NK-92 (cell line): ENCODE data around the gene PDE4D.

Experiments used
- DNase-seq: peaks from one replicate; lab custom pipeline; 2025; ENCODE audit not compliant: unreplicated experiment; lab: John Stamatoyannopoulos, UW

PDE4D gene

GRCh38 chr5:59529239-59529638, 364.3 kb downstream of the PDE4D start:
- DNase-seq = no peak

GRCh38 chr5:59528202-59528862, 365.2 kb downstream of the PDE4D start:
- no peak for DNase-seq

GRCh38 chr5:59525957-59526356, 367.6 kb downstream of the PDE4D start:
- DNase-seq = no peak

- no peak for DNase-seq
These were observed 368.2 kb downstream of the PDE4D start for GRCh38 chr5:59525311-59525710.

DNA sequence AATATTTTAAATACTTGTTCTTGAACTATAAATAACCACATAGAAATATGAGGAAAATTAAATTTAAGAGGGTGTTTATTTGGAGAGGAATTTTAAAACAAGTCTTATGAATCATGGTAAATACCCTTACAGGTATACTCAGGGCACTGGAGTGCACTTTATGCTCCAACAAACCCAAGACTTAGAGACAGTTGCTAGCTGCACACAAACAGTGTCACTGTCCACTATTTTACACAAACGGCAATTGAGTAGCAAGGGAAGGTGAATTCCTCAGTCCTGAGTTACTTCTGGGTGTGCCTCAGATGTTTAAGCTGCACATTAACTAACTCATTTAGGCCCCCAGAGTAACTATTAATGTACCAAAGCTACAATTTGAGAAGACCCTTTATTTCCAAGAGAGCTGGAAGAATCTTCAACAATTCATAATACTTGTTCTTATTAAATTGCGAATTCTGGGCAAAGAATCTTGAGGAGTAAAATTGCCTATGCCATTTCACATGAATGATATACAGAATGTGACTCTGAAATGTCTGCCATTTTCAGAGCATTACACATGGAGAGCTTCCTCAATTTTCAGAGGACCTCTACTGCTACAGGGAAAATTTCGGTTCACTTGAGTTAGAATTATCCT, 371.2 kb downstream of the PDE4D start:
- DNase-seq = no peak

- no peak for DNase-seq
These were observed 372.1 kb downstream of the PDE4D start for GRCh38 chr5:59521476-59521875.

- no peak for DNase-seq
These were observed 374.2 kb downstream of the PDE4D start for GRCh38 chr5:59519338-59519737.

GRCh38 chr5:59517926-59518585, 375.5 kb downstream of the PDE4D start:
- no peak for DNase-seq

GRCh38 chr5:59516161-59516560, 377.4 kb downstream of the PDE4D start:
- DNase-seq = no peak

DNA sequence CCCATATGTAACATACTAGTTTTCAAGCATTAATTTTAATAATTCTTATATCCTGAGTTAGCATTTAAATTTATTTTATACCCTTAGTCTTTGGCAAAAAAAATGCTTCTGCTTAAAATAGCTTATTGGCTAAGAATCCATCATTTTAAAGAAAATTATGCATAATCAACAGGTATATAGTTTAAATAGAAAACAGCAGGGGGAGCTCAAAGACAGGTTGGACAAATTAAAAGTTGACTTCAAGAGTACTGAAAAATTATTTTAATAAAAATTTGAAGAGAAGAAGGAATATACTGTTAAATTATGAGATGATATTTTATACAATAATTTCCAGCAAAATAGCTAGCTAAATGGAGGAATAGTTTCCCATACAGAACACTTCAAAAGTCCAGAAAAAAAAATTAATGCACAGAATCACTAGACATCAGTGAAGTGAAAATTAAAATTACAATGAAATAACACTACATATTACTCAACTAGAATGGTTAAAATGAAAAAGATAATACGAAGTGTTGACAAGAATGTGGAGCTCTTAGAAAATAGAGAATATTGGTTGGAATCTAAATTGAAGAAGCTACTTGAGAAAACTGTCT, 387.1 kb downstream of the PDE4D start:
- no peak for DNase-seq

DNA sequence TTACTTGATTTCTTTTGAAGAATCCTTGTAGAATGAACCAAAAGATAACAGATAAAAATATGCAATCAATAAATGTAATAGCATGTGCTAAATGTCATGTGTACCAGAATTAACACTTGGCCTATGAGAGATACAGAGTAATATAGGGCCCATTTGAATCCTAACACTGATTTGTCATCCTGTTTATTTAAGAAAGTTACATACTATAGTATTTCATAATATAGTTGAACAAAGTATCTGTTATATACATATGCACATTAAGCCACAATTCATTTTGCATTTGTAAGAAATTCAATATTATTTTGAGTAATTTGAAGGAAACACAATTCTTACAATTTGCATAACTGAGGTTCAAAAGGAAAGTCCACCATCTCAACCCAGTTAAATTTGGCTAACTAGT, 389.5 kb downstream of the PDE4D start:
- no peak for DNase-seq

DNA sequence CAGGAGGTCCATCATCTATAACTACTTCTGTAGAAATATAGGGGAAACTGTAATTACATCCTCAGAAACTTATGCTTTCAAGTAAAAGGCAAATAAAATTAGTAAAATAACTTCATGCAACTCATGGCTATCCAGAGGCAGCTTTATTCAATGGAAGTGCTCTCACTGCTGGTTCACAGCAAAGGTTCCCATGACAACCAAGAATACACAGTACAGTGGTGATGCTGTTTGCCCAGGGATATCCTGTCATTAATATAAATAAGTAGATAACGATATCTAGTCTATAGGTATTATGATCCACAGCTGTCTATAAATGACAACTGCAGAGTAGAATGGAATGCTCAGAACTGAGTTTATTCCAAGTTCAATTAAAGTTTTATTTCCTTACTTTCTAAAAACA, 390.3 kb downstream of the PDE4D start:
- DNase-seq = no peak

GRCh38 chr5:59501316-59501715, 392.2 kb downstream of the PDE4D start:
- no peak for DNase-seq

DNA sequence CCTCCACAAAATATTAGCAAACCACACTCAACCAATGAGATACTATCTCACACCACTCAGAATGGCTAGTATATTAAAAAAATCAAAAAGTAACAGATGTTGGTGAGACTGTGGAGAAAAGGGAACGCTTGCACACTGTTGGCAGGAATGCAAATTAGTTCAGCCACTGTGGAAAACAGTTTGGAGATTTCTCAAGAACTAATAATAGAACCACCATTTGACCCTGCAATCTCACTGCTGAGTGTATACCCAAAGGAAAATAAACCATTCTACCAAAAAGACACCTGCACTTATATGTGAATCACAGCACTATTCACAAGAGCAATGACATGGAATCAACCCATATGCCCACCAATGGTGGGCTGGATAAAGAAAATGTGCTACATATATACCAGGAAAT, 393.5 kb downstream of the PDE4D start:
- DNase-seq = no peak

DNA sequence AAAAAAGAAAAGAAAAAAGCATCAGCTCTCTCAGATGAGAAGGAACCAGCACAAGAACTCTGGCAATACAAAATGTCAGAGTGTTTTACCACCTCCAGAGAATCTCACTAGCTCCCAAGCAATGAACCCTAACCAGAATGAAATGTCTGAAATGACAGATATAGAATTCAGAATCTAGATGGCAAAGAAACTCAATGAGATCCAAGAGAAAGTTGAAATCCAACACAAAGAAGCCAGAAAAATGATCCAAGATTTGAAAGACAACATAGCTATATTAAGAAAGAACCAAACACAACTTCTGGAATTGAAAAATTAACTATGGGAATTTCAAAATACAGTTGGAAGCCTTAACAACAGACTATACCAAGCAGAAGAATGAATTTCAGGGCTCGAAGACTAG, 396.3 kb downstream of the PDE4D start:
- DNase-seq = no peak

GRCh38 chr5:59496524-59497134, 396.9 kb downstream of the PDE4D start:
- DNase-seq = no peak

DNA sequence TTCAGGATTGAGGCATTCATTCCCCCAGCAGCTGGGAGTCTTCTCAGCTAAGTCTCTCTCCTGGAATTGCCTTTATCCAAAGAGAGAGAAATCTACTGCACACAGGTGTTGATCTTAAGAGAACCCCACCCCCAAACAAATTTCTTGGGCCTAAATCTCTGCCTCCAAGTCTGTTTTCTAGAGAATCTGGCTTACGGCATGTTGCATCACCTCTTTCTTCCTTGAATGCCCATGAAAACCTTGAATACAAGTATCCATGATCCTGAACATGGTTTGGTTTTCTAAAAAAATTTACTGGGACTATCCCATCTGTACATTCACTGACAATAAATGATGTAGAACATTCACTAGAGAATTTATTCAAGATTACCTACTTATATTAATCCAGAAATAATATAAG, 401.6 kb downstream of the PDE4D start:
- no peak for DNase-seq

DNA sequence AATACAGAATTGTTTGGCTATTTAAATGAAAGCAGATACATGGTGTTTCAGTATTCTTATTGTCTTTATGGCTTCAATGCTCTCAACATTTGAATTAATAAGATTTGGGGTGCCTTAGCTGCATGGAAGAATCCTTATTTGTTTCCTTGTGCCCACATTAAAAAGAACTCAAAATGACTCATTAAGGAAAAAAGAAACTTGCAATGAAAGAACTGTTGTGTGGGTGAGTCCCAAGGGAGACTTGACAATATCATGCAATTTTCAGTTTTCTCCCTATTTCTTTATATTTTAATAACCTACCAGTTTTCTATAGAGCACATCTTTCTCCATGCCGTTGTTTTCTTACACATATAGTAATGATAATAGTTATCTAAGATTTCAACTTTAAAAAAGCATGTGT, 404.0 kb downstream of the PDE4D start:
- DNase-seq = no peak

- DNase-seq = no peak
These were observed 405.5 kb downstream of the PDE4D start for GRCh38 chr5:59487772-59488729.

DNA sequence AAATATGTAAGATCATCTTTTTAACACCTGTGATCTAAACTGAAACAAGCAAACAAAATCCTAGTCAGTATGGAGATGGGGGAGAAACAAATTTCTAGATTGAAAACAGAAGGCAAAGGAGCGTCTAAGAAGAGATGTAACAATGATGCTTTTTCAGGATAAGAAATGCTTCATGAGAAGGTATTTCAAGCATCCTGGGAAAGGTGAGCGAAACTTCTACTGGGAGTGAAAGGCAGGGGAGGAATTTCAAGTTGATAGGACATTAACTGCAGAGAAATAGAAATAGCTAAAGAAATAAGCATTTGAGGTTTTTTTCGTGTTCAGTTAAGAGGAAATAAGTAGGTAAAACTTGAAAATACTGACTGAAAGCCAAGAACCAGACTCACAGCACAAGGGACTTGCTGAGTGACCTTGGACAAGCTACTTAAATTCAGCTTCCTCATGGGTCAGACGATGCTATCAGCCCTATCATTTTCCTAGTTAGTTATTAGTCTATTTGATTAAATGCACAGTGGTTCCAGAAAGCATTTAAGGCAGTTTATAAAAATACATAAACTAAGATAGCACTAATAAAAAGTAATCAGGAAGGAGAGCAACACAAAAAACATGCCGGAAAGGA, 406.3 kb downstream of the PDE4D start:
- DNase-seq = no peak
